GM13976 (cell line): Measurements from ENCODE around the gene SLC51B.

Source experiments
- DNase-seq: peaks from one replicate; pipeline ENCODE4 v3.0.0; 2012; ENCODE audit warnings: low spot score
- in situ Hi-C: fragments of 300-500 bp; cut with MboI; formaldehyde crosslinking; loops from one replicate; pipeline ENCODE4 v1.12.0; 2022; ENCODE audit warnings: low sequenced_read_pairs, mixed read lengths, inconsistent platforms; ENCODE audit not compliant: unreplicated experiment
- TF ChIP-seq, protein P1 (sequence below): IDR thresholded peaks from 2 replicates; pipeline ENCODE4 v1.5.1; 2012; ENCODE audit warnings: borderline replicate concordance, mild to moderate bottlenecking; ENCODE audit not compliant: insufficient read depth; ENCODE audit errors: extremely low read depth, missing control alignments, control extremely low read depth

SLC51B gene

DNA sequence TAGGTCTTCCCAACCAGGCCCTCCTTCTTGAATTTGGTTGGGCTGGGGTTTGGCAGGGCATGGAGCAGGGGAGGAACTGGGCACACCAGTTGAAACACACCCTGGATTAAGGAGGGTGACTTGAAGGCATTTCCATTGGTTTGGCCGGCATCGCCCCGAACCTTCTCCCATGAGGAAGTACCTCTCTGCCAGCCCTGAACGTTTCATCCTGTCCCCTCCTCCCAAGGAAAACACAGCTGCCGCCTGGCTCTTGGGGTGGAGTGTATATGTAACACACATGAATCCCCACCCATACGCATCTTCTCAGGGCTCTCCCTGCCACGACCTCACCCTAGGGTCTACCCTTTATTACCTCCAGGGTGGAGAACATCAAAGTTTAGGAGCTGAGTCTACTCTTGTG, 55.3 kb downstream of the SLC51B start:
- TF ChIP-seq, protein P1, sequence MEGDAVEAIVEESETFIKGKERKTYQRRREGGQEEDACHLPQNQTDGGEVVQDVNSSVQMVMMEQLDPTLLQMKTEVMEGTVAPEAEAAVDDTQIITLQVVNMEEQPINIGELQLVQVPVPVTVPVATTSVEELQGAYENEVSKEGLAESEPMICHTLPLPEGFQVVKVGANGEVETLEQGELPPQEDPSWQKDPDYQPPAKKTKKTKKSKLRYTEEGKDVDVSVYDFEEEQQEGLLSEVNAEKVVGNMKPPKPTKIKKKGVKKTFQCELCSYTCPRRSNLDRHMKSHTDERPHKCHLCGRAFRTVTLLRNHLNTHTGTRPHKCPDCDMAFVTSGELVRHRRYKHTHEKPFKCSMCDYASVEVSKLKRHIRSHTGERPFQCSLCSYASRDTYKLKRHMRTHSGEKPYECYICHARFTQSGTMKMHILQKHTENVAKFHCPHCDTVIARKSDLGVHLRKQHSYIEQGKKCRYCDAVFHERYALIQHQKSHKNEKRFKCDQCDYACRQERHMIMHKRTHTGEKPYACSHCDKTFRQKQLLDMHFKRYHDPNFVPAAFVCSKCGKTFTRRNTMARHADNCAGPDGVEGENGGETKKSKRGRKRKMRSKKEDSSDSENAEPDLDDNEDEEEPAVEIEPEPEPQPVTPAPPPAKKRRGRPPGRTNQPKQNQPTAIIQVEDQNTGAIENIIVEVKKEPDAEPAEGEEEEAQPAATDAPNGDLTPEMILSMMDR: no peak
- DNase-seq: no peak
- in situ Hi-C loops: no loop called here

DNA sequence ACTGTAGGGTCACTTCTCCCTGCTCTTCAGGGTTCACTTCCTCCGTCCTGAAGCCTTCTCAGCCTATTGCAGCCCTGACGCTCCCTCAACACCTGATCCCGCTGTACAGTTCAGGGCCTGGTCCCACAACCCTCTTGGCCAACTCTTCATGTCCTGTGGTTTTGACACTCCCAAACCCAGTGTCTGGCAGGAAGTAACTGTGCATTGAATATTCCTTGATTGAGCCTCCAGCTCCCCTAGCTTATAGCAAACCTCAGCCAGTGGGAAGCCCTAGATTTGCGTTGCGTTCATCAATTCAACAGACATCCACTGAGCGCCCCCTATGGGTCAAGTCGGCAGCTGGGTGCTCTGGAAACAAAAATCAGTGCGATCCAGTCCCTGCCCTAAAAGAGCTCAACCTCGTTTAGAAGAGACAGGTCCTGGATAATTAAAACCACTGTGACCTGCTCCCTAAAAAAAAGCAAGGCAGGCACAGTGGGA, 56.3 kb downstream of the SLC51B start:
- in situ Hi-C loops: no loop called here
- DNase-seq: peak; percentile 73
- TF ChIP-seq, protein P1: peak; percentile 43

DNA sequence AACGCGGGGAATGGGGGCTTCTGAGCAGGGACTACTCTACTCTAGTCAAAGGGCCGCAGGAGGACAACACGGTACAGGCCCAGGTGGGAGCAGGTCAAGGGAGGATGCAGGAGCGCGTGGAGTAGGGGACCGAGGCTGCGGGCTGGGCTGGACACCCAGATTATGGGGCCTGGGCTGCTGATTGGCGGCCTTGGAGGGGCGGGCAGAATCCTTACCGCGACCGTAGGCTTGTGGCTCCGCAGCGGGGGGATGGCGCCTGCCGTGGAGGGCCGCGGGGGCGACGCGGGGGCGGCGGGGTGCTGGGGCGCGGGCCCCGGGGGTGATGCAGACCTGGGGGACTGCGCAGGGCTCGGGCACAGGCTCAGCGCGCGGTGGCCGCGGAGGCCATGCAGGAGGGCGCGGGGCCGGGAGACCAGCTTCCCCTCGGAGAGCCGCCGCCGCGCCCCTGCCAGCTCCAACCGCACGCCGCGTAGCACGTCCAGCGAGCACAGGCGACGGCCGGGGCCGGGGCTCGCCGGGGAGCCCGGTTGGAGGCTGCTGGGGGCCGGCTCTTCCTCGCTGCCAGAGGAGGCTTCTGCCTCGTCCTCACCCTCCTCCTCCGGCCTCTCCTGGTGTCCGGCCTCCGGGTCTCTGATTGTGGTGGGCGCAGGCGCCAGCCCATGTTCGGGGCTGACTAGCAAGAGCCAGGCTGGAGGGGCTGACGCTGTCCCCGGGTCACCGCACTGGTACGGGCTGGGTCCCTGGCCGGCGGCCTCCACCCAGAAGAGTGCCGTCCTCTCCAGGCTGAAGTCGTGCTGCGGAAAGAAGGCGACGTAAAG, 56.9 kb downstream of the SLC51B start:
- TF ChIP-seq, protein P1: no peak
- in situ Hi-C loops: no loop called here
- DNase-seq: no peak

DNA sequence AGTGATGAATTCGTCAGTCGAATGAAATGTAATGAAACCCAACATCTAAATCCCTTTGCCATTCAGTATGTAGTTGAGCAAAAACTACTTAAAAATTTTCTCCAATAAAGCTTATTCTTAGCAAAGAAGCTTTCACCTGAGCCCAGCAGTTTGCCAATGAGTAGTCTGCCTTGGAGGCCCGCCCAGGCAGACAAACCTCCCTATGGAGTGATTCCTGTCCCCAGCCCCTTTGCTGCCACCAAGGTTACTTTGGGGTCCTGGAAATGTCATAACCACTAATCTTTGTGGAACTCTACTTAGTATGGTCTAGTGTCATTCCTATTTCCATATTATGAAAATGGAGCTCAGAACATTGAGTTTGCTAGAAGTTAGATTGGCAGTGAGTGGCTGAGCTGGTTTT, 57.7 kb downstream of the SLC51B start:
- no peak for DNase-seq
- TF ChIP-seq, protein P1: no peak
- in situ Hi-C loops: no loop called here
